Cardiac septum (tissue), 1 donor: ENCODE results near the gene MSI2. TPM values are rescaled to one million over a fixed set of nuclear protein-coding genes. Genes with fewer than 3 reads are reported as not detected.

Experiments
- DNase-seq: peaks from one replicate; pipeline ENCODE4 v3.0.0-alpha.2; 2020; ENCODE audit warnings: low spot score
- intact Hi-C: fragments of 100-400 bp; cut with DNase I; formaldehyde crosslinking; loops from one replicate; pipeline ENCODE4 v1.14.0; 2022
- total RNA-seq: library from RNA; stranded (reverse); fragmentation: NEBNext Ultra II Directional; extraction: Animal tissue kit (Norgen Biotek cat#: 25700); gene quantifications from one replicate; pipeline ENCODE4 v1.2.1, GENCODE V29; 2021
- donor health status: DM: no; HTN: no; CAD: no.

The MSI2 gene
- total RNA-seq, 1 donor from 2014 or later = 112 TPM

DNA sequence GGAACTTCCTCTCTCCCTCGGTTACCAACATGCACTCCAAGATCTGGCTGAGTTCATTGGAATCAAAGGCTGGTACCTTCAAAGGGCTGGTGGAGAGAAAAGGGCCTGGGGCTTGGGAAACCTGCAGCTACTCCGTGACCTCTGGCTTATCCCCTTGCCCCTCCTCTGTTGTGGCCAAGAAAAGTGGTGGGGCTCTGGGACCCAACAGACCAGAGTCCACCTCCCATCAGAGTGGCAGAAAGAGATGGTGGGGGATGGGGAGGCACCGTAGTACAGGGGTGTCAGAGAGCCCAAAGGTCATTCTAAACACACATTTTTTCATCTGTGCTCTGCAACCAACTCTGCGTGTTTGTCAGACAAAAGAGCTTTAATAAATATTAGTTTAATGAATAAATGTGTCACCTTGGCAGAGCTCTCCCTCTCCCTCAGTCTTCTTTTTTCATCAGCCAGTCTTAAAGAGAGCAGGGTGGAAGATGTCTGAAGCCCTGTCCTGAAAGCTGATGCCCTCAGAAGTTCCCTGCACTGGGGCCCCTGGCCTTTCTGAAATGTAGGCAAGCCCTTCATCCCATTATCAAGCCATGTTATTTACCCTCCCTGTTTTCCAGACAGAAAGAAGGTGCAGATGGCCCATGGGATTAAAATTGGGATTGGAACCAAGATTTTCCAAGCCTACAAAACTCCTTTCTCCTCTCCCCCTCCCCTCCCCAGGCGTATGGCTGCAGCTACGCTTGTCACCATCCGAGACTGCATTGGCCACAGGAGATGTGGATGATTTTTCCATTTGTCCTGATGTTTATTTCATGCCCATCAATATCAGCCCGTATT is 261.5 kb downstream of the MSI2 start:
- DNase-seq = no peak
- intact Hi-C loops = no loop called here

DNA sequence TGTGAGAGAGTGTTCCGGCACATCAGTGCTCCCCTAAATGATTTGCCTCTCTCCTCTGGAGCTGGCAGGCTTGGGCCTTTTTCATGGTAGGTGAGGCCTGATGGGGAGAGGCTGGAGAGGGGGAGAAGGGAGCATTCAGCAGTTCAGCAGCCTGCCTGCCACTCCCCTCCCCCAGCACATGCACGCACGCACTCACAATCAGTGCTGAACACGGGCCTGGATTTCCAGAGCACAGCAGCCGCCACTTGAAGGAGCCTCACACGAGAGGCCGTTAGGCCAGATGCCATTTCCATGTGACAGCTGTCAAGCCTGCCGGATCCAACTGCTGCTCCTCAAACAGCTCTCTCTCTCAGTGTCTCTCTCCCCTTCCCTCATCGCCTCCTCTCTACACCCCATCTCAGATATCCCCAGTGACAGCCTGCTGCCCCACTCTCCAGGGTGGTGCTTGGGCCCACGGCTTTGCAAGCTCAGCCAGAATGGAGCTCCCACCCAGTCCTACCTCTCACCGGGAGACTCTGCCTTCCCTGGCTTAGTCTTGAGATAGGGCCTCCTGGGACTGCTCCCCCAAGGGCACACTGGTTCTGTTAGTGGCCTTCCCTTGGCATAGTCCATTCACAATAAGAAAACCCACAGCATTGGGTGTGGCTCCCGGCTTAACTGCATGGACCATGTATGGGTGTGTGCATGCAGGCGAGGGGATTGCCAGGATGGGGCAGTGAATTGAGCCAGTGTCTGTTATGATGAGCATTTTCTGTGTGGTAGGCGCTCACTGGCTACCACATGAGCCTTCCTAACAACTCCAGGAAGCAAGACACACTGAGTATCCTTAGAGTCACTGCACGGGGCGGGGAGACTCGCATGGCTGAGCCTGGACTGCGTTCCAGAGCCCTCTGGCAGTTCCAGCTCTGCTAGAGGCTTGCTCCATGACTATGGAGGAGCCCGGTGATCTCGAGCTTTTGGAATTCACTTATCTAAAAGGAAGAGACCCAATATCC is 262.6 kb downstream of the MSI2 start:
- intact Hi-C loops = no loop called here
- DNase-seq = peak; percentile 81

DNA sequence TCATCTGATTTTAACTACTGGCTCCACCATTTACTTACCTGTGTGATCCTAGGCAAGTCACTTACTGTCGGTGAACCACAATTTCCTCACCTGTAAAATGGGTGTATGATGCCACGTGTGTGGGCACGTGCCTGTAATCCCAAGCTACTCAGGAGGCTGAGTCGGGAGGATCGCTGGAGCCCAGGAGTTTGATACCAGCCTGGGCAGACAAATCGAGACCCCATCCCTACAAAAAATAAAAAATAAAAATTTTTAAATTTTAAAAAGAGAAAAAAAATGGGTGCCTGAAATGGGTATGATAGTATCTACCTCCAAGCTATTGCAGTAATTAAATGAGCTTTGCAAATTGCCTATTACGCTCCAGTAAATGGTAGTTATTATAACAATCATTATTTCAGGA is 263.5 kb downstream of the MSI2 start:
- DNase-seq = no peak
- intact Hi-C loops = no loop called here

DNA sequence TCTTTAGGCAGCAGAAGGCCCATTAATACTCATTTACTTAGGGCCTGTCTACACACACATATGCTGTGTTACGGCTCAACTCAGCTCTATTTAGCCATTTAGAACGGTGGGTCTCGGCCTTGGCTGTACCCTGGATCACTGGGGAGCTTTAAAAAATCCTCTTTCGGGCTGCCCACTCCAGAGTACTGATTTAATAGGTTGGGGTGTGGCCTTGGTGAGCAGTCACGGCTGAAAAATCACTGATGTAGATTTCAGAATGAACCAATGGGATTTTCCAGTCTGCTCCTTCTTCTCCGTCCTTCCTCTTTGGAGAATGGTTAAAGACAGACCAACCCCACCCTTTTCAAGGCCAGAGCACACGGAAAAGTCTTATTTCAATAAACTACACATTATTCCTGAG is 265.3 kb downstream of the MSI2 start:
- DNase-seq = no peak
- intact Hi-C loops = no loop called here

DNA sequence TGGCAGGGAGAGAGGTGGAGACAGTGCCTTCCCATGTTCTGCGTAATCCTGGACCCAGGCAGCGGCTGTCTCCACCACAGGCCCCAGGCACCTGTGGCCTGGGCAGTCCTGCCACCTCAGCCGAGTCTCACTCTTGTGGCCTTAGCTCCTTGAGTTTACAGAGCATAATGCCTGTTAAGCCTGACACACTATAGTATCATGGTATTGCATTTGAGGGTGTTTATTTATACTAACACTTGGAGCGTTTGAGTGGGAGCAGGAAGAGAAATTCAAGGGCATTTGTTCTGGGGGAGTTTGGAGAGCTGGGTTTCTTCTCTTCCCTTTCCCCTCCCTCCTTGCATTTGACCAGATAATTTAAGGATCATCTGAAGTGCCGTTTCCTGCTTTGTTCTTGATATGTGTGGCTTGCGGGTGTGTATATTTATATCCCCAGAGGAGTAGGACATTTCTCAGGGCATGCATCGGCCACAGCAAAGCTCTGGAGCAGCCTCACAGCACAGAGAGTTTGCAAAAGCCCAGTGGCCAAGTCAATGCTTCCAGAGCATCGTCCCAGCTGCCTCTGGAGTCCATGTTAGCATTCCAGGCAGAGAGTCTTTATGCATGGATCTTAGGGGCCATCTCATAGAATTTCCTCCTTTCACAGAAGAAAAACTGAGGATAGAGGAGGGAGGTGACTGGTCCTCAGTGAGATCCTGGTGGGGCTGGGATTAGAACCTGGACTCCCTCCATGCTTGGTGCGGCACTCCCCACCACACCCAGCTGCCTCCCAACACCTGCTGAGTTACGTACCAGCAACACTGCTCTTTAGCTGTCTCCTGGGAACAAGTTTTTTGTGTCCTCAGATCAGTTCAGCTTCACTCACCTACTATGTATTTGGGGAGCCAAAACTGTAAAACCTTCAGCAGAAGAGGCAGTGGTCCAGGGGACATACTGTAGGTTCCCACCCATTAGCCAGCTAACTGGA is 266.0 kb downstream of the MSI2 start:
- intact Hi-C loops = no loop called here
- no peak for DNase-seq

DNA sequence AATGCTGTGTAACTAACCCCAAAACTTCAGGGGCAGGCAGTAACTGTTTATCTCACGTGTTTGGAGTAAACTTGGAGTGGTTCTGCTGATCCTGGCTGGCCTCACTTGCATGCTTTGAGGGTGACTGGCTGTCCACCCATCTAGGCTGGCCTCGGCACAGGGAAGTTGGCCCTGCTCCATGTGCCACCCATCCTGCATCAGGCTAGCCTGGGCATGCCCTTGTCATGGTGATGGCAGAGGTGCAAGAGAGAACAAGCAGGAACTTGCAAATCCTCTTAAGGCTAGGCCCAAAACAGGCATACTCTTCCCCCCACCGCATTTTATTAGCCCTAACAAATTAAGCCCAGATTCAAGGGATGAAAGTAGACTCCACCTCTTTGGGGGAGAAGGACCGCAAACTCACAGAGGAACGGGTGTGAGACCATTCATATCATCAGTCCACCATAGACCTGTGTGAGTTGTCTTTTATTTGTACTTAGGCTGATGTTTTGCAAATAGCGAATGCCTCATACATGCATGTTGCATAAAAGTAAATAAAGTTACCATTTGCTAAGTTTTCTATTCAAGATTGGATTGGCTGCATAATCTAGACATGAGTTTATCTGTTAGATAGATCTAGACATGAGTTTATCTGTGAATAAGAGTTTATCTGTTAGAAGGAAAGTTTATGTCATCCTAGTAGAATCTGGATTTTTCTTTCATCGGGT is 267.8 kb downstream of the MSI2 start:
- intact Hi-C loops = no loop called here
- peak; percentile 87 for DNase-seq

DNA sequence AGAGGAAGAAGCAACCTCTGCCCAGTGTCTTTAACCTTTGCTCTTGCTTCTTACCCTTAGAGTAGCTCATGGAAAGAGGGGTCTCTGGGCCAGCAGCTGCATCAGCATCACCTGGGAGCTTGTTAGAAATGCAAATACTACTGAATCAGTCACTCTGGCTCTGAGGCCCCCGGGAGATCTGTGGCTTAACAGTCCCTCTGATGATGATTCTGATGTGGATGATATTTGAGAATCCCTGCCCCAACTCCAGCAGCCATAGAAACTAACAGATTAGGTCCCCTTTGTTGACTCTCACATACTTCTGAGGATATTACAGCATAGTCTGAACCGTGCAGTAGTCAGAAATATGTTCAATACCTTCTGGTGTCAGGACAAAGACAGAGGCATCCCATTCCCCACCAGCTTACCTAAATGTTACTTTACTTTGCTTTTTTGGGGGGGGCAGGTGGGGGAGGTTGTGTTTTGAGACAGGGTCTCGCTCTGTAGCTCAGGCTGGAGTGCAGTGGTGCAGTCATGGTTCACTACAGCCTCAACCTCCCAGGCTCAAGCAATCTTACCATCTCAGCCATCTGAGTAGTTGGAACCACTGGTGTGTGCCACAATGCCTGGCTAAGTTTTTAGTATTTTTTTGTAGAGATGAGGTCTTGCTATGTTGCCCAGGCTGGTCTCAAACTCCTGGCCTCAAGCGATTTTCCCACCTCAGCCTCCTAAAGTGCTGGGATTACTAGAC is 268.7 kb downstream of the MSI2 start:
- intact Hi-C loops = no loop called here
- no peak for DNase-seq

DNA sequence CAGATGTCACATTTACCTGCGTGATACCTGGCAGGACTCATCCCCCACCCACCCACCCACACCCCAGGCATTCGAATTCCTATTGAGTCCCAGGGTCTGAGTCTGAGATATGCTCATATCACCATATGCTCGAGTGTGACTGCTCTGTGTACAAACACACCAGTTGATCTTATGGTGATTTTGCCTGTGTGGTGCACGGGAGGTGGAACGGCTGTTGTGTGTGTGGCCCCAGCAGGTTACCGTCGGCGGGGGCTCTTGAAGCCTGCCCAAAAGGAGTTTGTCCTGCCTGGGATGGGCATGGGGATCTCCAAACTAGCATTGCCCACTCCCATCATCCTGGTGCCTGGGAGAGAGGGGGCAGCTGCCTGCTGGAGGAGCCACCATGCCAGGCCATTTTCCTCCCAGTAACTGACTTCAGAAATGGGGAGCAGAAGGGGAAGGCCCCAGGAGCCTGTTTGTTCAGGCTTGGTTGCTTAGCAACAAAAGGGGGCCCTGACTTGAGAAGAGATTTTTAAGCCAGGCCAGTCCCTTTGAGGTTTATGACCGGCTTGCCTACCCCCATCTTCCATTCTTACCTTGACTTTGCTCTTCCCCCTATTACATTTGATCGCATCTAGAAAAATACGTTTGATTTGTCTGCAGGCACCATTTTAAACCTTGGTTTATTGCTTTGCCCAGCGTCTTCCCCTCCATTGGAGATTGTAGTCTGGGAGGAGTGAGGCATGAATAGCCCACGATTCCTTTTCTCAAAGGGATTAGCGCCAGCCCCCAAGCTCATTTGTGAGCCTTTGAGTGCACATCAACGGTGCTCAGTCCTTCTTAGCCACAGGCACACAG is 271.1 kb downstream of the MSI2 start:
- DNase-seq = no peak
- intact Hi-C loops = no loop called here

DNA sequence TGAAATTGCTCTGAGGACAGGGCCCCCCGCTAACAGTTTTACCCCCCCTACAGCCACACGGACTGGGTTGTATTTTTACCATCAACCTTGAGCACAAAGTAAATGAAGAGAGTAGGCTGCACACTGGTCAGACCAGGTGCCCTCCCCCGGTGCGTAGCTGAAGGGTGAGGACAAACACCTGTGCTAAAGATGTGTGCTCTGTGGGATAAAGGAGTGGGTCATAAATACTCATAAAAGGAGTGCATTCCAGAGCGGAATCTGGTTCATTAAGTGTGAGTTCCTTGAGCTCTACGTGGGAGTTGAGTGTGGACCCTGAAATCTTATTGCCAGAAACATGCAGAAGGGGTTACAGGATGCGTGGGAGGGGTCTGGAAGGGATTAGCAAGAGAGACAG is 271.7 kb downstream of the MSI2 start:
- intact Hi-C loops = no loop called here

DNA sequence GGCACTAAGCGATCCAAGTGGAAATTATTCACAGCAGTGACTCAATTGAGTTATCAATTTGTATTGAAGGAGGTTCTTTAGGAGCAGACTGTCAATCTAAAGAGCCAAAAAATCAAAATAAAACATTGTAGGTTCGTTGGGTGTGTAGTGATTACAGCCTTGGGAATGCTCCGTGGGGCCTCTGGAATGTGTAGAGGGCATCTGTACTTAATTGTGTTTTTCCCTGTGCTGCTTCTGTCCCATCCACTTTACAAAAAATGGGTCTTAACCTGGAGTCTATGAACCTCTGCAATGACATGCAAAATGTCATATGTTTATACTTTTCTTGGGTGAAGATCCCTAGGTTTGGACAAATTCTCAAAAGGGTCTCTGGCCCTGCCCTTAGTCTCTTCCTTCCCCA is 273.7 kb downstream of the MSI2 start:
- intact Hi-C loops = no loop called here

More for the DNA sequence above, 271.7 kb downstream of the MSI2 start:
- no peak for DNase-seq

DNA sequence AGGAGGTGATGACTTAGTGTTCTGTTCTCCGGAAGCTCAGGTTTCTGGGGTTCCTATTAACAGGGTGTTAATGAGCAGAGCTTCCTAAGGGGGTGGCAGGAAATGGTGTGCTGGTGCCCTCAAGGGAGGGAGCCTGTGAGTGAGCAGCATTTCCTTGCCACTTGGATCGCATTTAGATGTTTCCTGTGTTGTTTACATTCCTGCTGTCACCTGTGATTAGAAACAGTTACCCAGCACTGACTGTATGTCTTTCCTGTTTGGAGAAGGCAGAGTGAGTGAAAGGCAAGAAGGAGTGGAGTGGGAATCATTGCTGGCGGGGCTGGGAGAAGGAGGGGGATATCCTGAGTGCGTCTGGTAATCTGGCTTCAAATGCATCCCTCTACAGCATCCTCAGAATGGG is 274.2 kb downstream of the MSI2 start:
- intact Hi-C loops = no loop called here
- DNase-seq = no peak

More for the DNA sequence above, 273.7 kb downstream of the MSI2 start:
- no peak for DNase-seq

DNA sequence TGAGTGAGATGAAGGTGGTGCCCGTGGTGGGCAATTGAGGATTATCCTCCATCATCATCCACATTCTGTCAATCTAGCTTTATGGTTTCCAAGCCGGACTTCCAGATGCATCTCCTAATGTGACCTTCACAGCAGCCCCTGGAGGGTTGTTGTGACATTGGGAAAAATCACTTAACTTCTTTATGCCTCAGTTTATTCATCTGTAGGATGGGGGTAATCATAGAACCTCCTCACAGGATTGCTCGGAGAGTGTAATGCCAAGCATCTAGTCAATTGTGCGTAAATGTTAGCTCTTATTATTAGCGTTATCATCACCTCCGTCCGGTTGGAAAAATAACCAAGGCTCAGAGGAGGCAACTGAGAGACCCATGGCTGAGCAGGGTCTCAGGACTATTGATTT is 274.8 kb downstream of the MSI2 start:
- intact Hi-C loops = no loop called here

DNA sequence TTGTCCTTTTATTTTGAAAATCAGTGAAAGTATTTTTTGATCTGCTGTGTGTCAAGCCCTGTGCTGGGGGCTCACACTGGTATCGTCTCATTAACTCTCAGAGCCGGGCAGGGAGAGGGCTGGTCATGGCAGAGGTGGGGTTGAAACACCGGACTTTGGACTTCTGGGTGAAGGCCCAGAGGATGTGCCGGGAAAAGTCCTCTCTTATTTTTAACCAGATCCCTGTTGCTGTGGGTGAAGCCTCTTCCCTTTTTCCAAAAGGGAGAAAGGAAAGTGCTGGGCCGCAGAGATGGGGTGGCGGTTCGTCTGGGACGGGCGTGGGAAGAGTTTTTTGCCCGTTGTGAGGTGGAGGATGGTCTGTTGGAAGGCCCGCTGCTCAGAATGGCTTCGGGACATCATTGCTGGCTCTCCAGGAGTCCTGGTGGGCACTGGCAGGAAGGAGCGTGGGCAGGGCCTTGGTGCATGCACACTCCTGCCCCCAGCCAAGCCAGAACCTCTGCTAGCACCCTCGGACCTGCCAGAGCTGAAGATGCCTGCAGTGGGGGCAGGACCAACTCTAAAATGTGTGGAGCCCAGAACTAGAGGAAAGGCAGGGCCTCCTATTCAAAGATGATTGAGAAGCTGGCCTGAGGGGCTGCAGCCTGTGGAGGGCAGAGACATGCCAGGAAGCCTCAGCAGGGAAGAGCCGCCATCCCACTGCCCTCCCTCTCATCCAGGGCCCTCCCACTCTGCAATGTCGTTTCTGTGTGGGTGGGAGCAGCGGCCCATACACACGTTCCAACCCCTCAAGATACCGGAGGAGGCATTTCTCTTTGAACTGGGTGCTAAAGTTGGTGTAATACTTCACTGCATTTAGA is 275.6 kb downstream of the MSI2 start:
- DNase-seq = no peak
- intact Hi-C loops = no loop called here

More for the DNA sequence above, 274.8 kb downstream of the MSI2 start:
- DNase-seq = no peak

DNA sequence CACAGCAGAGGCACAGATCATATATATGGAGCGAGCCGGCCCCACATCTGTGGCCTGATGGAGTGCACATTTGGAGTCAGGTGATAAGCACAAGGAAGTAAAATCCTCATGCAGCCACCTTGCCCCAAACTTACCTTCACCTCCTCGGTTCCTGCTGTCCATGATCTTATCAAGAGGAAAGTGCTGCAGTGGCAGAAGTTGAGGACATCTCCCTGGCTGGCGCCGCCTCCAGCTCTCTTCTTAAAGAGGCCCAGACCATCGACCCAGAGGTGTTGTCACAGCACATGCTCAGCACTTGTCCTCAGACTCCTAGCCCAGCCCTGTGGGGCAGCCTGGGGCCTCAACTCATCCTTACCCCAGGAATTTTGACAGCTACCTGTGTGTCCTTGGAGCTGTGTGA is 276.2 kb downstream of the MSI2 start:
- intact Hi-C loops = no loop called here

DNA sequence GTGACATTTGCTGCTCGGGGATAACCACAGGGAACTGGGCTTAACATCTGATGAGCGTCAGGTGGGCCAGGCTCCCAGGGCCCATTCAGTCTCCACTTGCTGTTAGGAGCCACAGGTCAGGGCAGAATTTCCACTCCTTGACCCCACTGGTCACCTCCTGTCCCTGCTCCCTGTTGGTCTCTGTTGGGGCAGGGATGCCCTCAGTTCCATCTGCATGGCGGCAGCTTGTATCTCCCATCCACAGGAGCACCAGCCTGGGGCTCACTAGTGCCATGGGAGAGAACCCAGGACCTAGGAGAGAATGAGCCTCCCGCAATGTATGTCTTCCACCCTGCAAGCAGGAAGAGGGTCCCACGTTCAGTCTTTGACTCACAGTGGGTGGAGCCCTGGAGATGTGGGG is 276.6 kb downstream of the MSI2 start:
- DNase-seq = no peak
- intact Hi-C loops = no loop called here

More for the DNA sequence above, 276.2 kb downstream of the MSI2 start:
- DNase-seq = no peak

DNA sequence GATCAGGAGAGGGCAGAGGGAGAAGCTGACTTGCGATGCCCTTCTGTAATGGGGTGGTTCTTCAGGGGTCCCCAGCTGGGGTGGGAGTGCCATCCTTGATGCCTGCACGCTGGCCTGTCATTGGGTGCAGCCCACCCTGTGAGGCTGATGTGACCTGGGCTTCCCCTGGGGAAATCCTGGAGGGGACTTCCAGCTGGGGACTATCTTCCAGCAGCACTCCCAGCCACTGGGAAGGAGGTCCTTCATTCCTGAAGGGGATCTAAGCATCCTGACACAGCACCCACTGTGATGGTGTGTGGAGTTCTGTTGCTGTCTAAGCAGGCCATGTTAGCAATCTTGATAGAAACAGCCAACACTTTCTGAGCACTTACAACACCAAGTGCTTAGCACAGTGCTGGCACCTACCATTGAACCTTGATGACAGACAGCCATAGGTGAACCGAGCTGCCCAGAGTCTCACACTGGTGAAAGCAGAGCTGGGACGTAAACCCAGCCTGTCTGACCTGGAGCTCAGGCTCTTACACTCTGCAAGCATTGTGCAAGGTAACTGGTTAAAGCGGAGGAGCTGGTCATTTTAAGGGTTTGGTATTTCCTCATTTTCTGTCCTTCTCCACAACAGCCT is 277.5 kb downstream of the MSI2 start:
- no peak for DNase-seq
- intact Hi-C loops = no loop called here
